Glutamatergic neuron (in vitro differentiated cells): Measurements from ENCODE around the gene SLC18A3. TPM values are rescaled to one million over a fixed set of nuclear protein-coding genes. Genes with fewer than 3 reads are reported as not detected.

Experiments used
- DNase-seq: peaks from one replicate; pipeline ENCODE4 v3.0.0; 2022
- H3K27ac Mint-ChIP-seq: one replicate; pipeline ENCODE4 v1.8.0; 2020; ENCODE audit warnings: mild to moderate bottlenecking, mixed read lengths, inconsistent platforms; ENCODE audit not compliant: unreplicated experiment
- H3K27me3 Mint-ChIP-seq: one replicate; pipeline ENCODE4 v1.8.0; 2020; ENCODE audit warnings: mild to moderate bottlenecking, moderate library complexity, mixed read lengths, inconsistent platforms; ENCODE audit not compliant: unreplicated experiment
- H3K36me3 Mint-ChIP-seq: one replicate; pipeline ENCODE4 v1.8.0; 2020; ENCODE audit warnings: mild to moderate bottlenecking, mixed read lengths, inconsistent platforms; ENCODE audit not compliant: unreplicated experiment
- H3K4me1 Mint-ChIP-seq: one replicate; pipeline ENCODE4 v1.8.0; 2020; ENCODE audit warnings: mild to moderate bottlenecking, low read depth, mixed read lengths, inconsistent platforms; ENCODE audit not compliant: unreplicated experiment
- H3K4me3 Mint-ChIP-seq: one replicate; pipeline ENCODE4 v1.8.0; 2020; ENCODE audit warnings: mild to moderate bottlenecking, mixed read lengths, inconsistent platforms; ENCODE audit not compliant: unreplicated experiment
- H3K9me3 Mint-ChIP-seq: one replicate; pipeline ENCODE4 v1.8.0; 2020; ENCODE audit warnings: mild to moderate bottlenecking, moderate library complexity, mixed read lengths, inconsistent platforms; ENCODE audit not compliant: unreplicated experiment
- CTCF ChIP-seq: fragments of 200-600 bp; sonication (generic); IDR thresholded peaks from one replicate; pipeline ENCODE4 v1.5.0; 2021; ENCODE audit not compliant: partially characterized antibody, unreplicated experiment
- total RNA-seq: library from RNA; stranded (reverse); fragmentation: NEBNext Ultra II Directional; extraction: Animal tissue kit (Norgen Biotek cat#: 25700); gene quantifications from one replicate; pipeline ENCODE4 v1.2.1, GENCODE V29; 2021; ENCODE audit not compliant: unreplicated experiment

SLC18A3 gene
- total RNA-seq, 1 donor from 2014 or later = 21.5 TPM

DNA sequence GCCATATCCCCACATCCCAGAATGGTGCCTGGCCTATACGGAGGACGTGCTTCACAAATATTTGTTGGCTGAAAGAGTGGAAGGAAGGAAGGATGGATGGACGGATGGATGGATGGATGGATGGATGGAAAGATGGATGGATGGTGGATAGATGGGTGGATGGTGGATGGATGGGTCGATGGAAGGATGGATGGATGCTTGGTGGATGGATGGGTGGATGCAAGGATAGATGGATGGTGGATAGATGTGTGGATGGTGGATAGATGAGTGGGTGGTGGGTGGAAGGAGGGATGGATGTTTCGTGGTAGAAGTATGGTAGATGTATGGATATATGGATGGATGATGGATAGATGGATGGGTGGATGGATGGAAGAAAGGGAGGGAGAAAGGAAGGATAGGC lies 14.5 kb downstream of the SLC18A3 start:
- Mint-ChIP-seq H3K27me3 (peaks cover 25% of the 10 kb centered on the region), H3K4me3 (no peak overlapping the region), H3K4me1 (peaks cover 22% of the 10 kb centered on the region), H3K27ac (no peak overlapping the region), H3K36me3 (peaks cover 12% of the 10 kb centered on the region), H3K9me3 (peaks cover 12% of the 10 kb centered on the region)
- DNase-seq = no peak
- no peak for TF ChIP-seq CTCF

- no peak overlapping the region for H3K4me3 Mint-ChIP-seq
- peaks cover 19% of the 10 kb centered on the region for H3K4me1 Mint-ChIP-seq
- H3K27me3 Mint-ChIP-seq = peaks cover 22% of the 10 kb centered on the region
- no peak for DNase-seq
- peaks cover 12% of the 10 kb centered on the region for H3K36me3 Mint-ChIP-seq
- no peak overlapping the region for H3K27ac Mint-ChIP-seq
- no peak for TF ChIP-seq CTCF
- H3K9me3 Mint-ChIP-seq = peaks cover 9% of the 10 kb centered on the region
Measured at GRCh38 chr10:49625411-49625810, 15.3 kb downstream of the SLC18A3 start.

- no peak for DNase-seq
- no peak overlapping the region for H3K4me3 Mint-ChIP-seq
- H3K9me3 Mint-ChIP-seq = peaks cover 9% of the 10 kb centered on the region
- no peak for TF ChIP-seq CTCF
- no peak overlapping the region for H3K27ac Mint-ChIP-seq
- H3K36me3 Mint-ChIP-seq = peaks cover 12% of the 10 kb centered on the region
- peaks cover 13% of the 10 kb centered on the region for H3K4me1 Mint-ChIP-seq
- peaks cover 19% of the 10 kb centered on the region for H3K27me3 Mint-ChIP-seq
Measured at GRCh38 chr10:49627038-49627437, 16.9 kb downstream of the SLC18A3 start.

GRCh38 chr10:49627644-49628247 lies 17.6 kb downstream of the SLC18A3 start:
- H3K27ac Mint-ChIP-seq = no peak overlapping the region
- H3K4me1 Mint-ChIP-seq = peaks cover 7% of the 10 kb centered on the region
- H3K4me3 Mint-ChIP-seq = no peak overlapping the region
- H3K9me3 Mint-ChIP-seq = peaks cover 9% of the 10 kb centered on the region
- DNase-seq = no peak
- TF ChIP-seq CTCF = no peak
- peaks cover 12% of the 10 kb centered on the region for H3K36me3 Mint-ChIP-seq
- H3K27me3 Mint-ChIP-seq = peaks cover 14% of the 10 kb centered on the region

DNA sequence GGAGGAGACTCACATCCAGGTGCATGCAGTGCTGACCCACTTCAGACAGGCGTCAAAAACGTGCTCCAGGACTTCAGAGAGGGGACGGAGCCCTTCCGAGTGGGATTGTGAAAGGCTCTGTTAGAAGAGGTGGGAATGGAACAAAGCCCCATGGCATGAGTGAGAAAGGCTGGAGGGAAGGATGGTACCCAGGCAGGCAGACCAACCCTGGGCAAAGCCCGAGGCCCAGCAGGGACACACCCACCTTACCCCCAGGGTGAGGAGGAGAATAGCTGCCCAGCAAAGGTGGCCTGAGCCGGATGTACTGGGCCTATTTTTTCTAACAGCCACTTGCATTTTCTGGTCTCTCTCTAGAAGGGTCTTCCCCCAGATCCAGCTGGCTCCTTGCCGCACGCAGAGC lies 18.5 kb downstream of the SLC18A3 start:
- Mint-ChIP-seq H3K4me1 (peaks cover 6% of the 10 kb centered on the region), H3K9me3 (peaks cover 9% of the 10 kb centered on the region), H3K36me3 (peaks cover 12% of the 10 kb centered on the region), H3K27ac (no peak overlapping the region), H3K27me3 (peaks cover 14% of the 10 kb centered on the region), H3K4me3 (no peak overlapping the region)
- TF ChIP-seq CTCF = no peak
- no peak for DNase-seq
